ENCODE data around the gene GNL3. TPM values are rescaled to one million over a fixed set of nuclear protein-coding genes. Genes with fewer than 3 reads are reported as not detected.

Gene GNL3
- total RNA-seq, 2 experiments from 2014 or later, result 182 to 220 TPM

DNA sequence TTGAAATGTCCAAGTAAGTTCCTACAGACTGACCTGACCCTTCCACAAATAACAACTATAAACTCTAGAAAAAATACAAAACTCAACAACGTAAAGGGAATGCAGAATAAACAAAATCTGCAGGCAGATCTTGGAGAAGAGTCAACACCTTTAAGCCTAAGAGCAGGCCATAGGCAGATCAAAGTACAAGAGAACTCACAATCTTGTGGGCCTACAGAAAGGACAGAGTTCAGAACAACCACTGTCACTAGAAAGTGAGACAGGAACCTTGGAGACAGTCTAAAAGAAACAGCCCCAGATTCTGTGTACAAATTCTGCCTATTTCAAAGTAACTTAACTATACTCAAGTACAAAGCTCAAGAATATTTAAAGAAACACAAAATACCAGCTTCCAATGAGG lies 53.9 kb downstream of the GNL3 start:
- POLR2A ChIA-PET, result interaction anchor here (0.7 kb wide), 1 partner anchor 13 kb away, joined by 3 read pairs; no protein-coding TSS in a partner anchor
- no peaks in the 10 kb centered on the region for H3K9me3 ChIP-seq (ENCODE audit: low read length)
- intact Hi-C loops (cut with micrococcal nuclease; ENCODE audit: unreplicated experiment), result loop anchor here (5.0 kb wide), 1 partner anchor 333 kb away; no protein-coding TSS in a partner anchor

GRCh38 chr3:52742418-52743041 lies 56.7 kb downstream of the GNL3 start:
- no peaks in the 10 kb centered on the region for H3K79me2 ChIP-seq (ENCODE audit: insufficient read depth, low read depth, low read length)
- H4K20me1 ChIP-seq (ENCODE audit: insufficient read depth, low read length), result no peaks in the 10 kb centered on the region
- peak; percentile 48 for DNase-seq (ENCODE audit: low spot score)
- no peak overlapping the region for H3K4me2 ChIP-seq (ENCODE audit: low read length)
- no peaks in the 10 kb centered on the region for H3K4me1 ChIP-seq (ENCODE audit: insufficient read depth, low read length, poor library complexity, severe bottlenecking)
- no peaks in the 10 kb centered on the region for H3K9me2 ChIP-seq (ENCODE audit: insufficient read depth, low read length)
- H2AFZ ChIP-seq (ENCODE audit: low read length), result no peak overlapping the region
- TF ChIP-seq EZH2phosphoT487 (IDR thresholded peaks at IDR 0.05; ENCODE audit: borderline replicate concordance, low read depth, low read length), result no peak
- TF ChIP-seq, protein P1, sequence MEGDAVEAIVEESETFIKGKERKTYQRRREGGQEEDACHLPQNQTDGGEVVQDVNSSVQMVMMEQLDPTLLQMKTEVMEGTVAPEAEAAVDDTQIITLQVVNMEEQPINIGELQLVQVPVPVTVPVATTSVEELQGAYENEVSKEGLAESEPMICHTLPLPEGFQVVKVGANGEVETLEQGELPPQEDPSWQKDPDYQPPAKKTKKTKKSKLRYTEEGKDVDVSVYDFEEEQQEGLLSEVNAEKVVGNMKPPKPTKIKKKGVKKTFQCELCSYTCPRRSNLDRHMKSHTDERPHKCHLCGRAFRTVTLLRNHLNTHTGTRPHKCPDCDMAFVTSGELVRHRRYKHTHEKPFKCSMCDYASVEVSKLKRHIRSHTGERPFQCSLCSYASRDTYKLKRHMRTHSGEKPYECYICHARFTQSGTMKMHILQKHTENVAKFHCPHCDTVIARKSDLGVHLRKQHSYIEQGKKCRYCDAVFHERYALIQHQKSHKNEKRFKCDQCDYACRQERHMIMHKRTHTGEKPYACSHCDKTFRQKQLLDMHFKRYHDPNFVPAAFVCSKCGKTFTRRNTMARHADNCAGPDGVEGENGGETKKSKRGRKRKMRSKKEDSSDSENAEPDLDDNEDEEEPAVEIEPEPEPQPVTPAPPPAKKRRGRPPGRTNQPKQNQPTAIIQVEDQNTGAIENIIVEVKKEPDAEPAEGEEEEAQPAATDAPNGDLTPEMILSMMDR (conservative IDR thresholded peaks at IDR 0.05; ENCODE audit: low read length), result peak; percentile 85
- H3K9me3 ChIP-seq (ENCODE audit: low read length), result no peaks in the 10 kb centered on the region
- H3K36me3 ChIP-seq (ENCODE audit: insufficient read depth, low read length), result peaks cover 87% of the 10 kb centered on the region
- ChIA-PET POLR2A (interaction anchor here (1.1 kb wide), 1 partner anchor 29 kb away, joined by 3 read pairs; the partner anchor contains the start of gene NEK4), CTCF (ENCODE audit: unreplicated experiment) (no interaction called here)
- intact Hi-C loops (cut with micrococcal nuclease; ENCODE audit: unreplicated experiment), result loop anchor here (2.0 to 5.0 kb wide), 2 partner anchors 78 to 330 kb away; no protein-coding TSS in a partner anchor
- TSS peak; percentile 53 for BruUV-seq (replicated peaks)
- no peak overlapping the region for H3K27ac ChIP-seq (ENCODE audit: low read depth, low read length, poor library complexity, severe bottlenecking)
- no peak overlapping the region for H3K4me3 ChIP-seq (ENCODE audit: low read depth, low read length, poor library complexity, severe bottlenecking)

More for the DNA sequence above, 53.9 kb downstream of the GNL3 start:
- Histone ChIP-seq H4K20me1 (ENCODE audit: insufficient read depth, low read length) (no peaks in the 10 kb centered on the region), H3K4me2 (ENCODE audit: low read length) (no peak overlapping the region), H3K36me3 (ENCODE audit: insufficient read depth, low read length) (peaks cover 89% of the 10 kb centered on the region), H3K4me3 (ENCODE audit: low read depth, low read length, poor library complexity, severe bottlenecking) (no peak overlapping the region), H3K9me2 (ENCODE audit: insufficient read depth, low read length) (no peaks in the 10 kb centered on the region), H3K79me2 (ENCODE audit: insufficient read depth, low read depth, low read length) (no peaks in the 10 kb centered on the region), H3K4me1 (ENCODE audit: insufficient read depth, low read length, poor library complexity, severe bottlenecking) (no peaks in the 10 kb centered on the region), H3K27ac (ENCODE audit: low read depth, low read length, poor library complexity, severe bottlenecking) (no peak overlapping the region), H2AFZ (ENCODE audit: low read length) (no peak overlapping the region)
- DNase-seq (ENCODE audit: low spot score), result no peak
- BruUV-seq (replicated peaks), result no TSS peak
- TF ChIP-seq, protein P1 (conservative IDR thresholded peaks at IDR 0.05; ENCODE audit: low read length), result no peak
- no peak for TF ChIP-seq EZH2phosphoT487 (IDR thresholded peaks at IDR 0.05; ENCODE audit: borderline replicate concordance, low read depth, low read length)
- CTCF ChIA-PET (ENCODE audit: unreplicated experiment), result no interaction called here

GRCh38 chr3:52743152-52743551 lies 57.3 kb downstream of the GNL3 start:
- Histone ChIP-seq H3K4me3 (ENCODE audit: low read depth, low read length, poor library complexity, severe bottlenecking) (no peak overlapping the region), H3K4me2 (ENCODE audit: low read length) (no peak overlapping the region), H2AFZ (ENCODE audit: low read length) (no peak overlapping the region), H3K9me2 (ENCODE audit: insufficient read depth, low read length) (no peaks in the 10 kb centered on the region), H3K79me2 (ENCODE audit: insufficient read depth, low read depth, low read length) (no peaks in the 10 kb centered on the region), H4K20me1 (ENCODE audit: insufficient read depth, low read length) (no peaks in the 10 kb centered on the region), H3K9me3 (ENCODE audit: low read length) (no peaks in the 10 kb centered on the region), H3K4me1 (ENCODE audit: insufficient read depth, low read length, poor library complexity, severe bottlenecking) (no peaks in the 10 kb centered on the region), H3K27ac (ENCODE audit: low read depth, low read length, poor library complexity, severe bottlenecking) (no peak overlapping the region), H3K36me3 (ENCODE audit: insufficient read depth, low read length) (peaks cover 82% of the 10 kb centered on the region)
- DNase-seq (ENCODE audit: low spot score), result no peak
- BruUV-seq (replicated peaks), result no TSS peak
- ChIA-PET CTCF (ENCODE audit: unreplicated experiment) (no interaction called here), POLR2A (interaction anchor here (0.6 to 1.1 kb wide), 2 partner anchors 15 to 28 kb away, joined by 3 to 6 read pairs; partner anchors contain the start of gene NEK4)
- intact Hi-C loops (cut with micrococcal nuclease; ENCODE audit: unreplicated experiment), result loop anchor here (2.0 to 5.0 kb wide), 2 partner anchors 78 to 329 kb away; no protein-coding TSS in a partner anchor
- TF ChIP-seq, protein P1 (conservative IDR thresholded peaks at IDR 0.05; ENCODE audit: low read length), result no peak
- no peak for TF ChIP-seq EZH2phosphoT487 (IDR thresholded peaks at IDR 0.05; ENCODE audit: borderline replicate concordance, low read depth, low read length)

Data from OCI-LY7 (cell line).